ENCODE measurements around the gene KIAA1217. TPM values are rescaled to one million over a fixed set of nuclear protein-coding genes. Genes with fewer than 3 reads are reported as not detected.

Gene KIAA1217
- total and polyA plus RNA-seq, 3 donors from 2014 or later: 40.0 to 197 (median 134) TPM

DNA sequence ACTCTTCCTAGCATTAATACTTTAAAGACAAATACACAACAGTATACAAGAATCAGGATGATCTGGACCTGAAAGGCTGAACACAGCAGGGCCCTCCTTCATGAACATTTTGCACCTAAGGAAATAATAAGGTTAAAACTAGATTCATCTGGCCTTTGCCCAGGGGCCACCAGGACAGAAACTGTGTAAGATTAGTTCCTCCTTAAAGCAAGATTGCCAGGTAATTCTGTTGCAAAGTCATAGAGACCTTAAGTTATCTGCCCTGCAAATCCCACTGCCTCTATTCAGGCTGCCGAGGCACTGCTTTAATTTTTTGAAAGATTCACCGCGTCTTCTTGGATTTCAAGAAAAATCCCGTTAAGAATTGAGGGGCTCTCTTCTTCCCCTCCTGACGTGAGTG, 1.6 kb upstream of the KIAA1217 start:
- Histone ChIP-seq H3K9me3 (no peaks in the 10 kb centered on the region), H3K4me1 (peaks cover 24% of the 10 kb centered on the region), H3K27ac (peak overlapping the region; percentile 85), H3K27me3 (no peaks in the 10 kb centered on the region), H3K4me3 (no peak overlapping the region), H3K36me3 (ENCODE audit: low read depth, missing control alignments) (no peaks in the 10 kb centered on the region)
- no peak for DNase-seq
- WGBS, 2 donors: 44 to 48% methylated on average over 5 of the region's 5 CpGs
- intact Hi-C loops (cut with DNase I; ENCODE audit: low total_unique reads): no loop called here
- TF ChIP-seq, protein P1, sequence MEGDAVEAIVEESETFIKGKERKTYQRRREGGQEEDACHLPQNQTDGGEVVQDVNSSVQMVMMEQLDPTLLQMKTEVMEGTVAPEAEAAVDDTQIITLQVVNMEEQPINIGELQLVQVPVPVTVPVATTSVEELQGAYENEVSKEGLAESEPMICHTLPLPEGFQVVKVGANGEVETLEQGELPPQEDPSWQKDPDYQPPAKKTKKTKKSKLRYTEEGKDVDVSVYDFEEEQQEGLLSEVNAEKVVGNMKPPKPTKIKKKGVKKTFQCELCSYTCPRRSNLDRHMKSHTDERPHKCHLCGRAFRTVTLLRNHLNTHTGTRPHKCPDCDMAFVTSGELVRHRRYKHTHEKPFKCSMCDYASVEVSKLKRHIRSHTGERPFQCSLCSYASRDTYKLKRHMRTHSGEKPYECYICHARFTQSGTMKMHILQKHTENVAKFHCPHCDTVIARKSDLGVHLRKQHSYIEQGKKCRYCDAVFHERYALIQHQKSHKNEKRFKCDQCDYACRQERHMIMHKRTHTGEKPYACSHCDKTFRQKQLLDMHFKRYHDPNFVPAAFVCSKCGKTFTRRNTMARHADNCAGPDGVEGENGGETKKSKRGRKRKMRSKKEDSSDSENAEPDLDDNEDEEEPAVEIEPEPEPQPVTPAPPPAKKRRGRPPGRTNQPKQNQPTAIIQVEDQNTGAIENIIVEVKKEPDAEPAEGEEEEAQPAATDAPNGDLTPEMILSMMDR (IDR thresholded peaks at IDR 0.05): no peak
- TF ChIP-seq POLR2A (IDR thresholded peaks at IDR 0.05): no peak

DNA sequence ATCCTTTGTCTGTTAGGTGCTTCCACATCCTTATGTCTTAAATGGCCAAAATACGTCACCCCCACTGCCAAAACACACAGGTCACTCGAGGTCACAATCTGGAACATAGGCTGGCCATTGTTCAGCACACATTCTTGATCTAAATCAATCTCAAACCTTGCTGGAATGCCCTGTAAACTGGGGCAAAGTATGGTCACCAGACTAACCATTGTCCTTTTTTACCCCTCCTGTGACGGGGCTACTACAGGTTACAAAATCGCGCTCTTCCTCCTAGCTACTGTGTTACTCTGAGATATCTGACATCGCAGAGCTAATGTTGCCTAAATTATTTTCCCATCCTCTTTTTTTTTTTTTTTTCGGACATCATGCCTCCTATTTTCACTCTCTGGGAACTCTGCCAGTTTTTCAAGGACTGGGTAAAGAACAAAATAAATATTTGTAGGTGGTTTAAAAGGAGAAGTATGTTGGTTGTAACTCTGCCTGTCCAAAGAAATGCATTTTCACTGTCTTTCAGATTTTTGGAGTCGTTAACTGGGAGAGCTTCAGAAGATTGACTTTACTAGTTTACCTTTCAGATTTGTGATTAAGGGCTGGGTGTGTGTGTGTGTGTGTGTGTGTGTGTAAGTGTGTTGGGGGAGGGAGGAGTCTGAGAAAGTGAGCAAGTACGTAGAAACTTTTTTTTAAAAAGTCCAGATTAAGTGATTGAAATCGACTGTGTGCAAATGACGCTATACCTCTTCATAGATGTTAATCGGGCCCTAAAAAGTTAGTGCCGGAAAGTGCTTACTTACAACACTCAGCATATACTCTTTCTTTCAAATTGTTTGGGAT, 942 bp upstream of the KIAA1217 start:
- TF ChIP-seq, protein P1 (IDR thresholded peaks at IDR 0.05): no peak
- no peak for TF ChIP-seq POLR2A (IDR thresholded peaks at IDR 0.05)
- peak overlapping the region; percentile 85 for H3K27ac ChIP-seq
- no peaks in the 10 kb centered on the region for H3K36me3 ChIP-seq (ENCODE audit: low read depth, missing control alignments)
- peaks cover 24% of the 10 kb centered on the region for H3K4me1 ChIP-seq
- H3K27me3 ChIP-seq: no peaks in the 10 kb centered on the region
- no peaks in the 10 kb centered on the region for H3K9me3 ChIP-seq
- WGBS, 2 donors: 14 to 19% methylated on average over 13 of the region's 13 CpGs
- intact Hi-C loops (cut with DNase I; ENCODE audit: low total_unique reads): no loop called here
- peak overlapping the region; percentile 55 to 62 for H3K4me3 ChIP-seq
- peak; percentile 45 for DNase-seq

- WGBS, 2 donors: 0 to 1% methylated on average over 5 of the region's 5 CpGs
- intact Hi-C loops (cut with DNase I; ENCODE audit: low total_unique reads): no loop called here
- no peak for DNase-seq
These were observed 464 bp downstream of the KIAA1217 start for GRCh38 chr10:24209432-24209771.

GRCh38 chr10:24209946-24210491, 1.1 kb downstream of the KIAA1217 start:
- intact Hi-C loops (cut with DNase I; ENCODE audit: low total_unique reads): no loop called here

More at GRCh38 chr10:24209432-24209771, 464 bp downstream of the KIAA1217 start:
- TF ChIP-seq POLR2A (IDR thresholded peaks at IDR 0.05): no peak
- TF ChIP-seq, protein P1 (IDR thresholded peaks at IDR 0.05): no peak
- Histone ChIP-seq H3K4me3 (peak overlapping the region; percentile 55 to 62), H3K27ac (peak overlapping the region; percentile 85), H3K4me1 (peaks cover 24% of the 10 kb centered on the region), H3K36me3 (ENCODE audit: low read depth, missing control alignments) (no peaks in the 10 kb centered on the region), H3K9me3 (no peaks in the 10 kb centered on the region), H3K27me3 (no peaks in the 10 kb centered on the region)

More at GRCh38 chr10:24209946-24210491, 1.1 kb downstream of the KIAA1217 start:
- no peaks in the 10 kb centered on the region for H3K27me3 ChIP-seq
- TF ChIP-seq, protein P1 (IDR thresholded peaks at IDR 0.05): no peak
- no peak for TF ChIP-seq POLR2A (IDR thresholded peaks at IDR 0.05)
- H3K4me1 ChIP-seq: peaks cover 30% of the 10 kb centered on the region
- H3K4me3 ChIP-seq: peak overlapping the region; percentile 55 to 62
- WGBS, 2 donors: 17 to 18% methylated on average over 8 to 12 of the region's 12 CpGs
- peak overlapping the region in 1 of 2 donors; percentile 85 for H3K27ac ChIP-seq
- no peaks in the 10 kb centered on the region for H3K9me3 ChIP-seq
- H3K36me3 ChIP-seq (ENCODE audit: low read depth, missing control alignments): no peaks in the 10 kb centered on the region
- DNase-seq: peak; percentile 34
